AG04449 (cell line): ENCODE measurements around the gene RAP1GAP2.

Experiments
- CTCF ChIA-PET: fragments of 350-600 bp; formaldehyde crosslinking; extraction: SDS; loops from one replicate; lab custom pipeline; 2021; ENCODE audit warnings: antibody characterized with exemption; lab: Yijun Ruan, JAX
- POLR2A ChIA-PET: fragments of 400-600, 350-600 bp; formaldehyde crosslinking; extraction: SDS; loops from one replicate; lab custom pipeline; 2020; ENCODE audit warnings: antibody characterized with exemption, inconsistent platforms; lab: Yijun Ruan, JAX
- DNase-seq: peaks from one replicate; pipeline ENCODE4 v3.0.0-alpha.2; 2010; ENCODE audit warnings: low read depth, low spot score
- H3K4me3 ChIP-seq: 2 replicates; pipeline ENCODE4 v1.5.1; 2011; ENCODE audit warnings: low read depth, mild to moderate bottlenecking, control low read depth, low read length
- TF ChIP-seq, protein P1 (sequence below): IDR thresholded peaks from one replicate; pipeline ENCODE4 v1.5.1; 2011; ENCODE audit warnings: mild to moderate bottlenecking, moderate library complexity, low read length, control low read depth, inconsistent platforms; ENCODE audit not compliant: insufficient read depth; ENCODE audit errors: missing control alignments

The RAP1GAP2 gene

GRCh38 chr17:2904135-2904534 lies 107.9 kb downstream of the RAP1GAP2 start:
- no peak for DNase-seq
- ChIA-PET POLR2A (no interaction called here), CTCF (no interaction called here)
- TF ChIP-seq, protein P1, sequence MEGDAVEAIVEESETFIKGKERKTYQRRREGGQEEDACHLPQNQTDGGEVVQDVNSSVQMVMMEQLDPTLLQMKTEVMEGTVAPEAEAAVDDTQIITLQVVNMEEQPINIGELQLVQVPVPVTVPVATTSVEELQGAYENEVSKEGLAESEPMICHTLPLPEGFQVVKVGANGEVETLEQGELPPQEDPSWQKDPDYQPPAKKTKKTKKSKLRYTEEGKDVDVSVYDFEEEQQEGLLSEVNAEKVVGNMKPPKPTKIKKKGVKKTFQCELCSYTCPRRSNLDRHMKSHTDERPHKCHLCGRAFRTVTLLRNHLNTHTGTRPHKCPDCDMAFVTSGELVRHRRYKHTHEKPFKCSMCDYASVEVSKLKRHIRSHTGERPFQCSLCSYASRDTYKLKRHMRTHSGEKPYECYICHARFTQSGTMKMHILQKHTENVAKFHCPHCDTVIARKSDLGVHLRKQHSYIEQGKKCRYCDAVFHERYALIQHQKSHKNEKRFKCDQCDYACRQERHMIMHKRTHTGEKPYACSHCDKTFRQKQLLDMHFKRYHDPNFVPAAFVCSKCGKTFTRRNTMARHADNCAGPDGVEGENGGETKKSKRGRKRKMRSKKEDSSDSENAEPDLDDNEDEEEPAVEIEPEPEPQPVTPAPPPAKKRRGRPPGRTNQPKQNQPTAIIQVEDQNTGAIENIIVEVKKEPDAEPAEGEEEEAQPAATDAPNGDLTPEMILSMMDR, result no peak
- H3K4me3 ChIP-seq, result no peak overlapping the region

DNA sequence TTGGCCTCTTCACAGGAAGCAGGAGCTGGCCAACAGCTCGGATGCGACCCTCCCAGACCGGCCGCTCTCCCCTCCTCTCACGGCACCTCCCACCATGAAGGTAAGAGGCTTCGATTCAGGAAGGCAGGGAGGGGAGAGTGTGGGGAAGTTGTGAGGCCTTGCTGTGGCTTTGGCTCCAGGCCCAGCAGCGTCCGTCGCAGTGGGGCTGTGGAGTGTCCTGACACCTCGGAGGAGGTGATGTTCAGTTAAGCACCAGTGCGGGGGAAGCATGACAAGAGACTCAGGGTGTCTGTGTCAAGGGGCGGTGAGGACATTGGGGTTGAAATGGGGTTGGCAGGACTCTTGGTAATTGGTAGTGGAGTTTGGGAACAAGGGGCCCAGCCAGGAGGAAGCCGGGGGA lies 109.0 kb downstream of the RAP1GAP2 start:
- no peak for DNase-seq
- TF ChIP-seq, protein P1, result no peak
- POLR2A ChIA-PET, result no interaction called here
- H3K4me3 ChIP-seq, result no peak overlapping the region
- CTCF ChIA-PET, result no interaction called here

DNA sequence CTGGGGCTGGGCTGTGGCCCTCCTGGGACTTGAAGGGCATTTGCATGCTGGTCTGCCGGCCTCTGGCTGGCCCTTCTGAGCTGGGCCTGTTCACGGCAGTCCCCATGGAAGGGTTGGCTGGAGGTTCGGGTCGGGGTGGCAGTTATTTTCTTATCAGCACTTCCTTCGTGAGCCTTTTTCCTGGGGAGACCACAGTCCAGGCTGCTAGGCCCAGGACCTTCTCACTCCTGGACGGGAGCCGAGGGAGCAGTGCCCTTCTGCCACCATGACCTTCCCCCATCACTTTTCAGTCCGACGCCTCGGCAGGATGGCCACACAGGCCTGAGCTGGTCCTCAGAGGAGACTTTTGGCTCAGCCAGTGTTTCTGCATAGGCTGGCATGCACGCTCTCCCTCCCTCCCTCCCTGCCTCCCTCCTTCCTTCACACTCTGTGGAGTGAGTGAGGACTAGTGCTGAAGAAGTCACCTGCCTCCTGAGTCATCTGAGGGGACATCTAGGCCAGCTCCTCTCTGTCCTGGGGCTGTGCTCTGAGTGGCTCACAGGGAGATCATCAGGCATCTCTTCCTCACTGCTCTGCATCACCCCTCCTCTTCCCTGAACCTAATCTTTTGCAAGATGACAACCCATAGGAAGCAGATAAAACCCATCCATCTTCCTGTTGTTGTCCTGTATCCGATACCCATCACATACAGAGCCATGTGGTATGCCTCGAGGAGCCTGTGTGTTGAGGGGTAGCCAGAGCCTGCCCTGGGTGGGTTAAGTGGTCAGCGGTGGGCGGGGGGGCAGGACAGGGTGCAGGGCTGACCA lies 109.7 kb downstream of the RAP1GAP2 start:
- CTCF ChIA-PET, result no interaction called here
- POLR2A ChIA-PET, result no interaction called here
- TF ChIP-seq, protein P1, result no peak
- no peak overlapping the region for H3K4me3 ChIP-seq
- DNase-seq, result no peak

DNA sequence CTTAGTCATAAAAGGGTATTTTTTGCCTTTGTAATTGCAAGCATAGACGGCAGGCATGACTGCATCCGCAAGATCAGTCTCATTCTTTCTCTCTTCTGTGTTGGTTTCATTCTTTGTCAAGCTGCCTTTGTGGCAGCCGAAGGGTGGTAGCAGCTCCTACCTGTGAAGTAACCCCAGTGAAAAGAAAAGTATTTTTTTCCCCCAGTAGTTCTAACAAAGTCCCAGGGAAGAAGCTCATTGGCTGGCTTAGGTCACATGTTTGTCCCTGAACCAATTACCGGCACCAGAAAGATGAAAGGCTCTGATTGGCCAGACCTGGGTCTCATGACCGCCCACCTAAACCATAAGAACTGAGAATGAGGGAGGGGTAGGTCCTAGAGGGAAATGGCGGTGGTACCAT lies 110.7 kb downstream of the RAP1GAP2 start:
- DNase-seq, result no peak
- ChIA-PET POLR2A (no interaction called here), CTCF (no interaction called here)
- no peak overlapping the region for H3K4me3 ChIP-seq
- TF ChIP-seq, protein P1, result no peak

- no peak overlapping the region for H3K4me3 ChIP-seq
- TF ChIP-seq, protein P1, result no peak
- ChIA-PET POLR2A (no interaction called here), CTCF (no interaction called here)
- DNase-seq, result no peak
Observed at GRCh38 chr17:2909175-2909845, 113.1 kb downstream of the RAP1GAP2 start.

DNA sequence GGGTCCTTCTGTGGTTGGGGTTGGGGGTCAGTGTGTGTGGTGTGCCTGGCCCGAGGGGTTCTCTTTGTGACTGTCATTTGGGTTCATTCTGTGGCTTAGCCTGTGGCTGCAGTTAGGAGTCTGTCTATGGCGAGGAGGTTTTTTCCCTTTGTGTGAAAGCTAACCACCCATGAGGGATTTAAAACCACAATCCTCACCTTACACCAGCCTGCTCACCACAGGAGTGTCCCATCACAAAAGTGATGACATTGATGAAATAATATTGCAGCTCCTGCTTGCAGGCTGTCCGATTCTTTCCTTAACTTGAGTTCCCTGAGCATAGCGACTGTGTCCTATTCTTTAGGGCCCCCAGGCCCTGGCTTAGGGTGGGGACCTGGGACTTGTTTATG lies 113.6 kb downstream of the RAP1GAP2 start:
- H3K4me3 ChIP-seq, result no peak overlapping the region
- ChIA-PET POLR2A (no interaction called here), CTCF (no interaction called here)
- DNase-seq, result no peak
- TF ChIP-seq, protein P1, result no peak
